Lower leg skin (tissue), 3 donors: ENCODE measurements around the gene GPATCH2L.

Experiments
- POLR2A ChIP-seq, 2 donors: fragments of 450-650 bp; IDR thresholded peaks; one replicate each; pipeline ENCODE4 v1.6.1; 2016 to 2017; ENCODE audit warnings: antibody characterized with exemption in 2 of 2, mild to moderate bottlenecking in 1 of 2, moderate library complexity in 1 of 2
- TF ChIP-seq, protein P1 (sequence below), 3 donors: fragments of 450-650 bp; IDR thresholded peaks; one replicate each; pipeline ENCODE4 v1.5.1; 2016; ENCODE audit warnings: antibody characterized with exemption in 3 of 3, mild to moderate bottlenecking in 3 of 3, moderate library complexity in 2 of 3

DNA sequence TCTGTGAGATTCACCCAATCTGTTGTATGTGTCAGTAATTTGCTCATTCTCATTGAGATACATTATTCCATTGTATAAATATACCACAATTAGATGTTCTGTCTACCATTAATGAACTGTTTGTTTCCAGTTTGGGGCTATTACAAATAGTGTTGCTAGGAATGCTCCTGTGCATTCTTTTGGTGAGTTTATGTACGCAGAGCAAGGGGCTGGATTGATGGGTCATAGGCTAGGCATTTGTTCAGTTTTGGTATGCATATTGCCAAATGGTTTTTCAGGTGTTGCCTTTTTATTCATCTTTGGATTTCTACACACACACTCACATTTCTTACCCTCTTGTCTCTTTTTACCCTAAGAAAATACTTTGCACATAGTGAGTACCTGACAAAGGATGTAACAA, 93.4 kb downstream of the GPATCH2L start:
- no peak for TF ChIP-seq POLR2A (IDR thresholded peaks at IDR 0.05)
- TF ChIP-seq, protein P1, sequence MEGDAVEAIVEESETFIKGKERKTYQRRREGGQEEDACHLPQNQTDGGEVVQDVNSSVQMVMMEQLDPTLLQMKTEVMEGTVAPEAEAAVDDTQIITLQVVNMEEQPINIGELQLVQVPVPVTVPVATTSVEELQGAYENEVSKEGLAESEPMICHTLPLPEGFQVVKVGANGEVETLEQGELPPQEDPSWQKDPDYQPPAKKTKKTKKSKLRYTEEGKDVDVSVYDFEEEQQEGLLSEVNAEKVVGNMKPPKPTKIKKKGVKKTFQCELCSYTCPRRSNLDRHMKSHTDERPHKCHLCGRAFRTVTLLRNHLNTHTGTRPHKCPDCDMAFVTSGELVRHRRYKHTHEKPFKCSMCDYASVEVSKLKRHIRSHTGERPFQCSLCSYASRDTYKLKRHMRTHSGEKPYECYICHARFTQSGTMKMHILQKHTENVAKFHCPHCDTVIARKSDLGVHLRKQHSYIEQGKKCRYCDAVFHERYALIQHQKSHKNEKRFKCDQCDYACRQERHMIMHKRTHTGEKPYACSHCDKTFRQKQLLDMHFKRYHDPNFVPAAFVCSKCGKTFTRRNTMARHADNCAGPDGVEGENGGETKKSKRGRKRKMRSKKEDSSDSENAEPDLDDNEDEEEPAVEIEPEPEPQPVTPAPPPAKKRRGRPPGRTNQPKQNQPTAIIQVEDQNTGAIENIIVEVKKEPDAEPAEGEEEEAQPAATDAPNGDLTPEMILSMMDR (IDR thresholded peaks at IDR 0.05), result no peak
